Gastrocnemius medialis (tissue), 4 donors: ENCODE measurements around the gene SKI.

Experiments
- POLR2A ChIP-seq, 2 donors: fragments of 450-650 bp; IDR thresholded peaks; one replicate each; pipeline ENCODE4 v1.6.1; 2017; ENCODE audit warnings: antibody characterized with exemption in 2 of 2, mild to moderate bottlenecking in 2 of 2, moderate library complexity in 2 of 2
- TF ChIP-seq, protein P1 (sequence below), 5 experiments: fragments of 450-650 bp in 3 of 5; fragments of 200-600 bp in 2 of 5; sonication (generic) in 2 of 5; IDR thresholded peaks in 4 of 5; conservative IDR thresholded peaks in 1 of 5; 1 replicate in 4 of 5; 2 replicates in 1 of 5; pipeline ENCODE4 v1.5.1; 2016 to 2019; ENCODE audit warnings: antibody characterized with exemption in 5 of 5, mild to moderate bottlenecking in 3 of 5, moderate library complexity in 3 of 5

DNA sequence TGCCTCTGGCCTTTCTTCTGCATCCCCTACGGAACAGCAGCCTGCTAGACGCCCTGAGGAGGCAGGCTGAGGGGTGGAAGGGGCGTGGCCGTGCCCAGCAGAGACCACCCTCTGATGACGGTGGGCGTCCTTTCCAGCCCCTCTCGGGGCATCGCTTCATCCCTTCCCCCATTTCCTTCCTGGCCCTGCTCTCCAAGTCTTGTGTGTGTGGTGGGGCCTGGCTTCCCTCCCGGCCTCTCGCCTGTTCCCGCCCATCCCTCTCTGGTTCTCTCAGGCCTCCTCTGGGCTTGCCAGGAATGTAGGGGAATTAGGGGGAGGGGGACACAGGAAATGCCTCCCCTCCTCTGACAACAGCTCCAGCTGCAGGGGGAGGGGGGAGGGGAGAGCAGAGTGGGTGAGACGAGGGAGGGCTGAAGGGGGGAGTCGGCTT, 51.1 kb downstream of the SKI start:
- TF ChIP-seq, protein P1, sequence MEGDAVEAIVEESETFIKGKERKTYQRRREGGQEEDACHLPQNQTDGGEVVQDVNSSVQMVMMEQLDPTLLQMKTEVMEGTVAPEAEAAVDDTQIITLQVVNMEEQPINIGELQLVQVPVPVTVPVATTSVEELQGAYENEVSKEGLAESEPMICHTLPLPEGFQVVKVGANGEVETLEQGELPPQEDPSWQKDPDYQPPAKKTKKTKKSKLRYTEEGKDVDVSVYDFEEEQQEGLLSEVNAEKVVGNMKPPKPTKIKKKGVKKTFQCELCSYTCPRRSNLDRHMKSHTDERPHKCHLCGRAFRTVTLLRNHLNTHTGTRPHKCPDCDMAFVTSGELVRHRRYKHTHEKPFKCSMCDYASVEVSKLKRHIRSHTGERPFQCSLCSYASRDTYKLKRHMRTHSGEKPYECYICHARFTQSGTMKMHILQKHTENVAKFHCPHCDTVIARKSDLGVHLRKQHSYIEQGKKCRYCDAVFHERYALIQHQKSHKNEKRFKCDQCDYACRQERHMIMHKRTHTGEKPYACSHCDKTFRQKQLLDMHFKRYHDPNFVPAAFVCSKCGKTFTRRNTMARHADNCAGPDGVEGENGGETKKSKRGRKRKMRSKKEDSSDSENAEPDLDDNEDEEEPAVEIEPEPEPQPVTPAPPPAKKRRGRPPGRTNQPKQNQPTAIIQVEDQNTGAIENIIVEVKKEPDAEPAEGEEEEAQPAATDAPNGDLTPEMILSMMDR (IDR thresholded peaks at IDR 0.05 in 4 of 5, conservative IDR thresholded peaks at IDR 0.05 in 1 of 5), result no peak
- TF ChIP-seq POLR2A (IDR thresholded peaks at IDR 0.05), result no peak
